ENCODE data around the gene CYYR1. TPM values are rescaled to one million over a fixed set of nuclear protein-coding genes. Genes with fewer than 3 reads are reported as not detected.

Gene CYYR1
- polyA plus RNA-seq, 1 donor from 2014 or later = 0.62 TPM

DNA sequence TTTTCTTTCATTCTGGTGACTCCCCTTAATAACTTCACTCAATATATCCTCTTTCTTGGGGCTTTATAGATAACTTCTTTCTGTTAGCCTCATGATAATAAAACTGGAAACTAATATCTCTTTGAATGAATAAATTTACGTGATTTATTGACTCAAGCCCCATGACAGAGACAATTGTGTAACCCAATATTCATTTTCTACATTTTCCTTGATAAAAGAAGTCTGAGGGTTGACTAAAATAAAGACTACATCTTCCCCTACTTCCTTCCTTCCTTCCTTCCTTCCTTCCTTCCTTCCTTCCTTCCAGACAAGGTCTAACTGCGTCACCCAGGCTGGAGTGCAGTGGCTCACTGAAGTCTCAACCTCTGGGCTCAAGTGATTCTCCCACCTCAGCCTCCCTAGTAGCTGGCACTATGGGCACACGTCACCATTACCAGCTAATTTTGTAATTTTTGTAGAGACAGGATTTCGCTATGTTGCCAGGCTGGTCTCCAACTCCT is 85.1 kb downstream of the CYYR1 start:
- H3K79me2 ChIP-seq (replicated peaks; ENCODE audit: insufficient read depth, low read length) = no peaks in the 10 kb centered on the region
- TF ChIP-seq EP300 (conservative IDR thresholded peaks at IDR 0.05; ENCODE audit: poor library complexity, severe bottlenecking) (no peak), TAF1 (IDR thresholded peaks at IDR 0.05; ENCODE audit: low read depth) (no peak), MXI1 (conservative IDR thresholded peaks at IDR 0.05; ENCODE audit: poor library complexity, severe bottlenecking) (no peak), POLR2AphosphoS5 (IDR thresholded peaks at IDR 0.05) (no peak), RAD21 (conservative IDR thresholded peaks at IDR 0.05) (no peak), SMC3 (conservative IDR thresholded peaks at IDR 0.05; ENCODE audit: poor library complexity) (no peak), EZH2 (IDR thresholded peaks at IDR 0.05; ENCODE audit: borderline replicate concordance, insufficient read depth, low read length, poor library complexity, severe bottlenecking) (no peak)
- TF ChIP-seq, protein P1, sequence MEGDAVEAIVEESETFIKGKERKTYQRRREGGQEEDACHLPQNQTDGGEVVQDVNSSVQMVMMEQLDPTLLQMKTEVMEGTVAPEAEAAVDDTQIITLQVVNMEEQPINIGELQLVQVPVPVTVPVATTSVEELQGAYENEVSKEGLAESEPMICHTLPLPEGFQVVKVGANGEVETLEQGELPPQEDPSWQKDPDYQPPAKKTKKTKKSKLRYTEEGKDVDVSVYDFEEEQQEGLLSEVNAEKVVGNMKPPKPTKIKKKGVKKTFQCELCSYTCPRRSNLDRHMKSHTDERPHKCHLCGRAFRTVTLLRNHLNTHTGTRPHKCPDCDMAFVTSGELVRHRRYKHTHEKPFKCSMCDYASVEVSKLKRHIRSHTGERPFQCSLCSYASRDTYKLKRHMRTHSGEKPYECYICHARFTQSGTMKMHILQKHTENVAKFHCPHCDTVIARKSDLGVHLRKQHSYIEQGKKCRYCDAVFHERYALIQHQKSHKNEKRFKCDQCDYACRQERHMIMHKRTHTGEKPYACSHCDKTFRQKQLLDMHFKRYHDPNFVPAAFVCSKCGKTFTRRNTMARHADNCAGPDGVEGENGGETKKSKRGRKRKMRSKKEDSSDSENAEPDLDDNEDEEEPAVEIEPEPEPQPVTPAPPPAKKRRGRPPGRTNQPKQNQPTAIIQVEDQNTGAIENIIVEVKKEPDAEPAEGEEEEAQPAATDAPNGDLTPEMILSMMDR (IDR thresholded peaks at IDR 0.05; ENCODE audit: poor library complexity, severe bottlenecking) = no peak
- TF ChIP-seq, protein P2, sequence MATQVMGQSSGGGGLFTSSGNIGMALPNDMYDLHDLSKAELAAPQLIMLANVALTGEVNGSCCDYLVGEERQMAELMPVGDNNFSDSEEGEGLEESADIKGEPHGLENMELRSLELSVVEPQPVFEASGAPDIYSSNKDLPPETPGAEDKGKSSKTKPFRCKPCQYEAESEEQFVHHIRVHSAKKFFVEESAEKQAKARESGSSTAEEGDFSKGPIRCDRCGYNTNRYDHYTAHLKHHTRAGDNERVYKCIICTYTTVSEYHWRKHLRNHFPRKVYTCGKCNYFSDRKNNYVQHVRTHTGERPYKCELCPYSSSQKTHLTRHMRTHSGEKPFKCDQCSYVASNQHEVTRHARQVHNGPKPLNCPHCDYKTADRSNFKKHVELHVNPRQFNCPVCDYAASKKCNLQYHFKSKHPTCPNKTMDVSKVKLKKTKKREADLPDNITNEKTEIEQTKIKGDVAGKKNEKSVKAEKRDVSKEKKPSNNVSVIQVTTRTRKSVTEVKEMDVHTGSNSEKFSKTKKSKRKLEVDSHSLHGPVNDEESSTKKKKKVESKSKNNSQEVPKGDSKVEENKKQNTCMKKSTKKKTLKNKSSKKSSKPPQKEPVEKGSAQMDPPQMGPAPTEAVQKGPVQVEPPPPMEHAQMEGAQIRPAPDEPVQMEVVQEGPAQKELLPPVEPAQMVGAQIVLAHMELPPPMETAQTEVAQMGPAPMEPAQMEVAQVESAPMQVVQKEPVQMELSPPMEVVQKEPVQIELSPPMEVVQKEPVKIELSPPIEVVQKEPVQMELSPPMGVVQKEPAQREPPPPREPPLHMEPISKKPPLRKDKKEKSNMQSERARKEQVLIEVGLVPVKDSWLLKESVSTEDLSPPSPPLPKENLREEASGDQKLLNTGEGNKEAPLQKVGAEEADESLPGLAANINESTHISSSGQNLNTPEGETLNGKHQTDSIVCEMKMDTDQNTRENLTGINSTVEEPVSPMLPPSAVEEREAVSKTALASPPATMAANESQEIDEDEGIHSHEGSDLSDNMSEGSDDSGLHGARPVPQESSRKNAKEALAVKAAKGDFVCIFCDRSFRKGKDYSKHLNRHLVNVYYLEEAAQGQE (IDR thresholded peaks at IDR 0.05; ENCODE audit: borderline replicate concordance) = no peak
- no peaks in the 10 kb centered on the region for H3K9me2 ChIP-seq (ENCODE audit: insufficient read depth, low read length)
- H3K27ac ChIP-seq (ENCODE audit: low read length) = no peak overlapping the region
- H3K27me3 ChIP-seq (ENCODE audit: insufficient read depth, low read depth, low read length) = no peaks in the 10 kb centered on the region
- H3K9me3 ChIP-seq (ENCODE audit: low read length) = no peaks in the 10 kb centered on the region
- H3K4me2 ChIP-seq (ENCODE audit: low read length) = no peak overlapping the region
- no peaks in the 10 kb centered on the region for H3F3A ChIP-seq (ENCODE audit: insufficient read depth, low read length, poor library complexity, severe bottlenecking)
- H3K9ac ChIP-seq (ENCODE audit: low read length) = no peak overlapping the region
- H4K20me1 ChIP-seq (ENCODE audit: insufficient read depth) = no peaks in the 10 kb centered on the region
- no peak overlapping the region for H3K4me3 ChIP-seq (ENCODE audit: low read length)
- no peak overlapping the region for H2AFZ ChIP-seq (ENCODE audit: low read depth, low read length)
- no peaks in the 10 kb centered on the region for H3K36me3 ChIP-seq (ENCODE audit: insufficient read depth, low read length)

DNA sequence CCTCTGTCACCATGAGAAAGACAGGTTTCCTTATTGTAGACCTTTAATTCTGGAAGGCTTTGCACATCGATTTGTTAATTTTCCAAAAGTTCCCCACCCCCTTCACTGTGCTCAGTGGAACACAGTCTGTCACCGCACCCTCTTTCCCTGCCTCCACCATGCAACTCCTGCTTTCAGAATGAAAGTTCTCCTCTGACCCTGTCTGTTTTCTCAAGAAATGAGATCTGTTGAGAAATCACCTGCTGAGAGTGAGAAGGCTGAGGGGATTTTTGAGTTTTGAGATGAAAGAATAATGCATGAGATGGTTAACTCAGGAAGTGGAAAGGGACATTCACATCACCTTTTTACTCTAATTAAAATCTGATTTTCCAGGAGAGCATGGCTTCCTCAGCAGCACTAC is 99.6 kb downstream of the CYYR1 start:
- Histone ChIP-seq H3K27ac (ENCODE audit: low read length) (no peak overlapping the region), H4K20me1 (ENCODE audit: insufficient read depth) (no peaks in the 10 kb centered on the region), H3K4me3 (ENCODE audit: low read length) (no peak overlapping the region), H3K27me3 (ENCODE audit: insufficient read depth, low read depth, low read length) (no peaks in the 10 kb centered on the region), H3K9ac (ENCODE audit: low read length) (no peak overlapping the region), H3F3A (ENCODE audit: insufficient read depth, low read length, poor library complexity, severe bottlenecking) (no peaks in the 10 kb centered on the region), H3K9me3 (ENCODE audit: low read length) (no peaks in the 10 kb centered on the region), H3K4me2 (ENCODE audit: low read length) (no peak overlapping the region), H3K36me3 (ENCODE audit: insufficient read depth, low read length) (no peaks in the 10 kb centered on the region), H2AFZ (ENCODE audit: low read depth, low read length) (no peak overlapping the region), H3K79me2 (replicated peaks; ENCODE audit: insufficient read depth, low read length) (no peaks in the 10 kb centered on the region), H3K9me2 (ENCODE audit: insufficient read depth, low read length) (no peaks in the 10 kb centered on the region)
- TF ChIP-seq TAF1 (IDR thresholded peaks at IDR 0.05; ENCODE audit: low read depth) (no peak), SMC3 (conservative IDR thresholded peaks at IDR 0.05; ENCODE audit: poor library complexity) (no peak), MXI1 (conservative IDR thresholded peaks at IDR 0.05; ENCODE audit: poor library complexity, severe bottlenecking) (no peak), RAD21 (conservative IDR thresholded peaks at IDR 0.05) (no peak)
- TF ChIP-seq, protein P2 (IDR thresholded peaks at IDR 0.05; ENCODE audit: borderline replicate concordance) = no peak
- TF ChIP-seq, protein P1 (IDR thresholded peaks at IDR 0.05; ENCODE audit: poor library complexity, severe bottlenecking) = no peak

Measured in neural cell (in vitro differentiated cells).